Measurements from ENCODE around the gene FCER1G.

The FCER1G gene

GRCh38 chr1:161229896-161230295, 14.8 kb downstream of the FCER1G start:
- TF ChIP-seq MAX (IDR thresholded peaks at IDR 0.05; ENCODE audit: low read depth, low read length) (no peak), POLR2A (IDR thresholded peaks at IDR 0.05; ENCODE audit: extremely low read depth, insufficient read length) (no peak), MYC (IDR thresholded peaks at IDR 0.05; ENCODE audit: low read depth, low read length) (no peak), CTCF (IDR thresholded peaks at IDR 0.05; ENCODE audit: low read depth, low read length) (peak; percentile 34)
- peak; percentile 35 for DNase-seq (ENCODE audit: low read depth)
- no peak overlapping the region for H3K4me3 ChIP-seq (ENCODE audit: low read depth, low read length)

- TF ChIP-seq MYC (IDR thresholded peaks at IDR 0.05; ENCODE audit: low read depth, low read length) (no peak), CTCF (IDR thresholded peaks at IDR 0.05; ENCODE audit: low read depth, low read length) (no peak), POLR2A (IDR thresholded peaks at IDR 0.05; ENCODE audit: extremely low read depth, insufficient read length) (no peak), MAX (IDR thresholded peaks at IDR 0.05; ENCODE audit: low read depth, low read length) (no peak)
- DNase-seq (ENCODE audit: low read depth) = no peak
- H3K4me3 ChIP-seq (ENCODE audit: low read depth, low read length) = no peak overlapping the region
These were observed 15.7 kb downstream of the FCER1G start for GRCh38 chr1:161230762-161231161.

- no peak overlapping the region for H3K4me3 ChIP-seq (ENCODE audit: low read depth, low read length)
- DNase-seq (ENCODE audit: low read depth) = no peak
- TF ChIP-seq POLR2A (IDR thresholded peaks at IDR 0.05; ENCODE audit: extremely low read depth, insufficient read length) = no peak
- TF ChIP-seq MYC (IDR thresholded peaks at IDR 0.05; ENCODE audit: low read depth, low read length) = no peak
- no peak for TF ChIP-seq MAX (IDR thresholded peaks at IDR 0.05; ENCODE audit: low read depth, low read length)
- TF ChIP-seq CTCF (IDR thresholded peaks at IDR 0.05; ENCODE audit: low read depth, low read length) = no peak
These were observed 18.0 kb downstream of the FCER1G start for GRCh38 chr1:161233102-161233501.

GRCh38 chr1:161235957-161236775, 21.1 kb downstream of the FCER1G start:
- no peak overlapping the region for H3K4me3 ChIP-seq (ENCODE audit: low read depth, low read length)
- no peak for DNase-seq (ENCODE audit: low read depth)
- TF ChIP-seq POLR2A (IDR thresholded peaks at IDR 0.05; ENCODE audit: extremely low read depth, insufficient read length) = no peak
- TF ChIP-seq CTCF (IDR thresholded peaks at IDR 0.05; ENCODE audit: low read depth, low read length) = no peak
- TF ChIP-seq MAX (IDR thresholded peaks at IDR 0.05; ENCODE audit: low read depth, low read length) = no peak
- TF ChIP-seq MYC (IDR thresholded peaks at IDR 0.05; ENCODE audit: low read depth, low read length) = no peak

GRCh38 chr1:161238039-161238473, 23.0 kb downstream of the FCER1G start, which contains the start of gene NR1I3:
NR1I3 (minus strand) TSS chr1:161238203; CDS start chr1:161236565, 1,638 bp downstream.
- no peak for TF ChIP-seq MAX (IDR thresholded peaks at IDR 0.05; ENCODE audit: low read depth, low read length)
- TF ChIP-seq POLR2A (IDR thresholded peaks at IDR 0.05; ENCODE audit: extremely low read depth, insufficient read length) = no peak
- TF ChIP-seq CTCF (IDR thresholded peaks at IDR 0.05; ENCODE audit: low read depth, low read length) = no peak
- TF ChIP-seq MYC (IDR thresholded peaks at IDR 0.05; ENCODE audit: low read depth, low read length) = no peak
- H3K4me3 ChIP-seq (ENCODE audit: low read depth, low read length) = no peak within 1 kb of the TSS
- no peak for DNase-seq (ENCODE audit: low read depth)
